HUDEP-2 (cell line): ENCODE results near the gene PTGES.
"Not testable (repeated sequence)": the region's sequence is repeated elsewhere in the genome, so short reads cannot be mapped to it uniquely, and the experiment has no call there.

Experiments
- DNase-seq, 76 experiments: peaks; one replicate each; lab custom pipeline; 2025; ENCODE audit not compliant: unreplicated experiment in 76 of 76; lab: John Stamatoyannopoulos, UW

PTGES gene

GRCh38 chr9:129773262-129774048 is 20.6 kb upstream of the PTGES start:
- DNase-seq: peak in 5 of 76 experiments; percentile 18 to 30 (median 27)

GRCh38 chr9:129770741-129771140 is 17.9 kb upstream of the PTGES start:
- DNase-seq: no peak

GRCh38 chr9:129769669-129770068 is 16.8 kb upstream of the PTGES start:
- DNase-seq: peak in 73 of 76 experiments; percentile 33 to 93 (median 76)

DNA sequence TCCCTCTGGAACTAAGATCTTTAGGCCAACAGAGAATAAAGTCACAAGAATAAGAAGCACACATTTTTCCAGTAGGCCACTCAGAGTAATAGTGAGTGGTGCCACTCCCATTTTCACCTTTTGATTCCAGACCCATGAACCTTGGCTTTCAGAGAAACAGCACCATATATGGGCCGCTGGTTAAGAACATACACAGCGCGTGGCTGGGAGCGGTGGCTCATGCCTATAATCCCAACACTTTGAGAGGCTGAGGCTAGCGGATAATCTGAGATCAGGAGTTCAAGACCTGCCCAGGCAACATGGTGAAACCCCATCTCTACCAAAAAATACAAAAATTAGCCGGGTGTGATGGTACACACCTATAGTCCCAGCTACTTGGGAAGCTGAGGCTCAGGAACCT is 15.6 kb upstream of the PTGES start:
- no peak for DNase-seq

DNA sequence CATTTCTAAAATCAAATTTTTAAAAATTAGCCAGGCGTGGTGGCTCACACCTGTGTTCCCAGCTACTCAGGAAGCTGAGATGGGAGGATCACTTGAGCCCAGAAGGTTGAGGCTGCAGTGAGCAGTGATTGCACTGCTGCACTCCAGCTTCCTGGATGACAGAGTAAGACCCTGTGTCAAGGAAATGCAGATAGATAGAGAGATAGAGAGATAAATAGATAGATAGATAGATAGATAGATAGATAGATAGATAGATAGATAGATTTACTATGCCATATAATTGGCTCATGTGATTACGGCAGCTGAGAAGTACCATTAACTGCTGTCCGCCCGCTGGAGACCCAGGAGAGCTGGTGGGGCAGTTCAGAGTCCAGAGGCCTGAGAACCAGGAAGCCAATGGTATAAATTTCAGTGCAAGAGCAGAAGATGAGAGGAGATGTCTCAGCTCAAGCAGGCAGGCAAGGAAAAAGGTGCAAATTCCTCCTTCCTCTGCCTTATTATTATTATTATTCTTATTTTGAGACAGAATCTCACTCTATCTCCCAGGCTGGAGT is 13.0 kb upstream of the PTGES start:
- no peak for DNase-seq

GRCh38 chr9:129762985-129763926 is 10.4 kb upstream of the PTGES start:
- DNase-seq: no peak

DNA sequence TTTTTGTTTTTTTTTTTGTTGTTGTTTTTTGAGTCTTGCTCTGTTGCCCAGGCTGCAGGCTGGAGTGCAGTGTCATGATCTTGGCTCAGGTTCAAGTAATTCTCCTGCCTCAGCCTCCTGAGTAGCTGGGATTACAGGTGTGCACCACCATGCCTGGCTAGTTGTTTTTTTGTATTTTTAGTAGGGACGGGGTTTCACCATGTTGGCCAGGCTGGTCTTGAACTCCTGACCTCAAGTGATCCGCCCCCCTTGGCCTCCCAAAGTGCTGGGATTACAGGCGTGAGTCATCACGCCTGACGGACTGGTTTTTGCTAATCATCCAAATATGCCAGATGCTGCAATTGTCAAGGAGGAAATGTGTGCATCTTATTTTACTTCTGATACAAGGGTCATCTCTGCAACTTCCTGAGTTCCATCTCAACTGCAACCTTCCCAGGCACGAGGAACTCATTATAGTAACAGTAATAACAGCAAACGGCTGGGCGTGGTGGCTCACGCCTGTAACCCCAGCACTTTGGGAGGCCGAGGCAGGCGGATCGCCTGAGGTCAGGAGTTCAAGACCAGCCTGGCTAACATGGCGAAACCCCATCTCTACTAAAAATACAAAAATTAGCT is 9.6 kb upstream of the PTGES start:
- DNase-seq: not testable (repeated sequence)

GRCh38 chr9:129761901-129762369 is 9.1 kb upstream of the PTGES start:
- DNase-seq: no peak

DNA sequence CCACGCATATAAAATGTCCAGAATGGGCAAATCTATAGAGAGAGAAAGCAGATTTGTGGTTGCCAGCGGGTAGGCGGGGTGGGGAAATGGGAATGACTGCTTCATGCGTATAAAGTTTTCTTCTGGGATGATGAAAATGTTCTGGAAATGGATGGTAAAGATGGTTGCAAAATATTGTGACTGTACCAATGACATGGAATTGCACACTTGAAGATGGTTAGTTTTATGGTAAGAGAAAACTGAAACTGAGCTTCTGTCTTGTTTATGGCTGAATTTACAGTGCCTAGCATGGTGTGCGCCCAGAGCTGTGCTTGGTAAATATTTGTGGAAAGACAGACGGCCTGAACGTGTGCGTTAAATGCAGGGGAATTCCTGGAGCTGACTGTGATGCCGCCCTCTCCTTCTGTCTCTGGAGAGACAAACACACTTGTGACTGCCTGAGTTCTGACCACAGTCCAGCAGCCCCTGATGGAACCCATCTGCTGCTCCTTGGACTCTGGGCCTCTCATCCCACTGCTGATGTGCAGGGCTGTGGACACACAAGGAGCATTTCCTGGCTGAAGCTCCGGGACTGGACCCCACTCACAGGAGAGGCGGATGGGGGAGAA is 8.6 kb upstream of the PTGES start:
- no peak for DNase-seq

GRCh38 chr9:129760784-129761183 is 7.9 kb upstream of the PTGES start:
- DNase-seq: not testable (repeated sequence)

DNA sequence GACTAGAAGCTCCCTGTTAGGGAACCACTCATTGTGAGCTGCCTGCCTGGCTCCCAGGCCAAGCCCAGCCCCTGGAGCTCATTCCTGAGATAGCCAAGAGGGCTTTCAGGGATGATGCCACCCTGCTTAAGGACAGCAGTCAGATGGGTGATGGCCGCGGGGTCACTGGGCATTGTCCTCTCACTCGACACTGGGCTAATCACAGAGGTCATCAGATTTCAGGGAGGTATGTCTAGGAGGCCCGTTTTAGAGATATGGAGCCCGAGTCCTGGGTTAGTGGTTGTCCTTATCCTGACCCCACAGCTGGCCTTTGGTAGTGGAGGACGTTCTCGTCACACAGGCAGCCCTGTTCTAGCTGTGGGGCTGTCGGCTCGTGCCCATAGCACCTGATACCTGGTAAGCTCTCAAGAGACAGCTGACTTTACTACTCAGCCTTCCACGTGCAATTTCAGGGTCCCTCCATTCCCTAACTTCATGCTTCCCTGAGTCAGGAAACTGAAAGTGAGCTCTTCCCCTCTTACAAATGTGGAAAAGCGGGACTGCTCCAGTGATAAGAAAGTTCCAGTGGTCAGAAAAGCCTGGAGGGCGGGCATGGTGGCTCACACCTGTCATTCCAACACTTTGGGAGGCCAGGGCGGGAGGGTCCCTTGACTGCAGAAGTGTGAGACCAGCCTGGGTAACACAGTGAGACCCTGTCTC is 7.1 kb upstream of the PTGES start:
- peak in 1 of 76 experiments; percentile 9 for DNase-seq

DNA sequence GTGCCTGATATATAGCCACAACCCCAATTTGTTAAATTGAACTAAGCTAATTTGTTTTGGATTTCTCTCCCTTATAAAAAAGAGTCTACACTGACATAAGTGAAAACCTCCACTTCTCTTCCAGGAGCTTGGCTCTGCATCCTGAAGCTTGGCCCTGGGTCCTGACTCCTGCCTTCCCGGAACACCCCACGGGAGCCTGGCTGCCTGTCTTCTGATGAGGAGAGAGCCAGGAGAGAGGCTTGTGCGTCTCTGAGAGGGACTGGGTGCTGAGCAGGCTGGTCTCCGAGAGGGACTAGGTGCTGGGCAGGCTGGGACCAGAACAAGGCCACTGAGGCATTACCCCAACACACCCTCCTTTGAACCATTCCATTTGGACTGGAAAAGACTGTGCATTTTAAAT is 6.5 kb upstream of the PTGES start:
- no peak for DNase-seq

DNA sequence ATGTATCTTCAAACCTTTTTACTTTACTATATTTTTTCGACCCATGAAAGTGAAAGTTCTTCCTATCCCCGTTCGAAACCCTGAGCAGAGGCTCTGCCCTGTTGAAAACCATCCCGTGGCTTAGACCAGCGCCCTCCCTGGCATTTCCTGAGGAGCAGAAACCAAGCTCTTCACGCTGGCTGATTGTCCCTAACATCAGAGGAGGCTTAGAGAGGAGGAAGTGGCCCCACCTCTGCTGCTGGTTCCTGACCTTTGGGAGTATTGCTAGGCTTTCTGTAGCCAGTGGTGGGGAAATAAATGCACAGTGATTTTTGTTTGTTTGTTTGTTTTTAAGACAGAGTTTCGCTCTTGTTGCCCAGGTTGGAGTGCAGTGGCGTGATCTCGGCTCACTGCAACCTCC is 4.2 kb upstream of the PTGES start:
- DNase-seq: peak in 1 of 76 experiments; percentile 10

DNA sequence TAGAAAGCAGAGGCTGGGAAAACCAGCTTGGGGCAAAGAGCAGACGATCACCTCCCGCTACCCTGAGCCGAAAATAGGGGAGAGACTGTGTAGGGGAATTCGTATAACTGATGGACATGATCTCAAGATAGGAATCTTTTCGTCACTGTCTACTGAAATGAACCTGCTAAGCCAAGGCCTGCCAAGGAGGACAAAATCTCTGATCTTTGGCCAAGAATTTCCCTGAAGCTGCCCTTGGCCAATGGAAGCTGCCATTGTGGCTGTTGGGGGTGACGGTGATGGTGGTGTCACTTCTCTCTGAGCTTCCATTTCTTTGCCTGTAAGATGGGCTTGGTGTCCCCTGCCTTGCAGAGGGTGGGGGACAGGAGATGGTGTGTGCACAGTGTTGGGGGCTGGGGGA is 3.3 kb upstream of the PTGES start:
- DNase-seq: no peak

DNA sequence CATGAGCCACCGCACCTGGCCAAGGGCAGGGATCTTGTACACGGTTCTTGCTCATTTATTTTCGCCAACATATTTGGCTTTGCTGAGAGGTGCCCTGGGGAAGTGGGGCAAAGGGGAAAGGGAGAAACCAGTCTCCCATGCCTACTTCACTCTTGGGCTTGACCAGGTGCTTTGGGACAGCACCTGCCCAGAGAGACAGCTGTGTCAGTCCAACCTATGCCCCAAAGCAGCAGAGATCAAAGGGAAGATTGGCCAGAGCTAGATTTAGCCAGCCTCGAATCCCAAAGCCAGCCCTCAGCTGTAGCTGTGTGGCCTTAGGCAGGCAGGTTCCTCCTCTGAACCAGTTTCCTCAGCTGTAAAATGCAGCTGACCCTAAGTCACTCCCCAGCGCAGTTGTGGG is 2.3 kb upstream of the PTGES start:
- DNase-seq: no peak

GRCh38 chr9:129751841-129752801 is 721 bp downstream of the PTGES start:
- peak in 1 of 76 experiments; percentile 15 for DNase-seq

- no peak for DNase-seq
Measured at GRCh38 chr9:129750013-129750638, 2.7 kb downstream of the PTGES start.

DNA sequence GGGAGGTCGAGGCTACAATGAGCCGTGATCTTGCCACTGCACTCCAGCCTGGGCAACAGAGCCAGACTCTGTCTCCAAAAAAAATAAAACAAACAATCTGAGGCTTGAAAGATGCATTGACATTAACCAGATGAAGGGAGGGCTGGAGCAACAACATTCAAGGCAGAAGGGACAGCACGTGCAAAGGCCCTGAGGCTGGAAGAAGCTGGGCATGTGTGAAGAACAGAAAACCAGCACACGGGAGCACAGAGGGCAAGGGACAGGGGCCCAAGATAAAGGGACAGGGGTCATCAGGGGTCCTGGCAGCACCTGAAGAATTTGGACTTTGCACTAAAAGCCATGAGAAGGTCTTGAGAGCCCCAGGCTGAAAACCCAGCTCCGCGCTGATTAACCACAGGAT is 3.3 kb downstream of the PTGES start:
- no peak for DNase-seq
